Central memory CD4-positive, alpha-beta T cell (primary cell): Measurements from ENCODE around the gene MALSU1.

Source experiments
- DNase-seq: peaks from one replicate; pipeline ENCODE4 v3.0.0; 2022
- total RNA-seq, 3 experiments: gene quantifications; one replicate each; lab custom pipeline; 2026; lab: John Stamatoyannopoulos, UW

The MALSU1 gene
- 12.9 to 33.6 (median 20.5) reads per million in 3 experiments for total RNA-seq

DNA sequence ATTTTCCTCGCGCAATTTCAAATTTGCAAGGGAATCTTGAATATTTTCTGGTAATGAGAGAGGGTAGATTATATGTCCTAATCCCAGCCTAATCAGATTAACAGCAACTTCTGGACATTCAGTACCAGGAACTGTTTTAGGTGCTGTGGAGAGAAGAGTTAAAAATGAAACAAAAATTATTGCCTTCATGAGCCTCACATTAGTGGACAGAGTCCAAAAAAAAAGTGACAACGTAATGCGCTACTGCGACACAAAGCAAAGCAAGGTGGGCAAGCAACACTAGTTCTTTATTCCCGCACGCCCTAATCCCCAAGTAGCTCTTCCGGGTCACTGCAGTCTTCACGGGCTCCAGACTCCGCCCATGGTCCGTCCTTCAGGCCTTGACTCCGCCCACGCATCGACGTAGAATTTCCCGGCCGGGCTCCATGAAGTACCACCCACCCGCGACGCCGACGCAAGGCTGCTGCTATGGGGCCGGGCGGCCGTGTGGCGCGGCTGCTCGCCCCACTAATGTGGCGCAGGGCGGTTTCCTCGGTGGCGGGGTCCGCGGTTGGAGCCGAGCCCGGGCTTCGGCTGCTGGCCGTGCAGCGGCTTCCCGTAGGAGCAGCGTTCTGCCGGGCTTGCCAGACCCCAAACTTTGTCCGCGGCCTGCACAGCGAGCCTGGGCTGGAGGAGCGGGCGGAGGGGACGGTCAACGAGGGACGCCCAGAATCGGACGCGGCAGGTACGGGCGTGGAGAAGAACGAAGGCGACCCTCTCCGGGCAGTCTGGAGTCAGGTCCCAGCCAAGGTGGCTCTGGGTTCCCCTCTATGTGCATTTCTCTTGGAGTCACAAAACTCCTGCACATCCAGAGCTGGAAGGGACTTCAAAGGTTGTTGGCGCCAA is at the start of gene MALSU1:
MALSU1 (plus strand) TSS at position 455 of the 885 bp plus-strand sequence; CDS start at position 469, 14 bp downstream.
- peak; percentile 93 for DNase-seq

DNA sequence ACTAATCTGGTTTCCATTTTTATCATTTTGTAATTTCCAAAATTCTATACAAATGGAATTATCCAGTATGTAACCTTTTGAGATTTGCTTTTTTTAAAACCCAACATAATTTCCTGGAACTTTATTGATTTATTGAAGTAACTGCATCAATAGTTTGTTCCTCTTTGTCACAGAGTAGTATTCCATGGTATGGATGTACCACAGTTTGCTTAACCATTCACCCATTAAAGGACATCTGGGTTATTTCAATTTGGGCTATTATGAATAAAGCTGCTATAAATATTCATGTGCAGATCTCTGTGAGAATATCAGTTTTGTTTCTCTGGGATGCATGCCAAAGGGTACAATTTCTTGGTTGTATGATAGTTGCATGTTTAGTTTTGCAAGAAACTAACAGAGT is 49.7 kb upstream of the MALSU1 start:
- no peak for DNase-seq

DNA sequence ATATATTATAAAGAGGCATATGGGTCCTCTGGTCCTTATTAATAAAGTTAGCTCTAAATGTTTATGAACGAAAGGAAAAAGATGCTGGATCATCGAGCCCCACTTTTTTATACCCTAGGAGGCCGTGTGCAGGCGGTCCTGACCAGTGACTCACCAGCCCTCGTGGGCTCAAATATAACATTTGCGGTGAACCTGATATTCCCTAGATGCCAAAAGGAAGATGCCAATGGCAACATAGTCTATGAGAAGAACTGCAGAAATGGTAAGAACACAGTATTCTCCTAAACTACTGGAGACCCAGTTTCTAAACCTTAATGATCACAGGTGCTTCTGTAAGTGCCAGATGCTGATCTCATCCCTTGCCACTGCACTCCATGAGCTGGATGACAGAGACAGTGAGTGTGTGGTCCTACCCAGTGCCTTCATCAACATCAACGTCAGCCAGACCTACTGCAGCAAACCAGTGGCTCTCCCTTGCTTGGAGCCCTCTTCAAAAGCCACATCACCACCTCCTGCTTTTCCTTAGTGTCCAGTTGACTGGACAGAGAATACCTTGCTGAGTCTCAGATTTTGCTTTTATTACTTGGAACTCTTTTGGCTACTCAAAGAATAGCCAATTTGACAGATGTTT is 45.0 kb upstream of the MALSU1 start:
- no peak for DNase-seq

DNA sequence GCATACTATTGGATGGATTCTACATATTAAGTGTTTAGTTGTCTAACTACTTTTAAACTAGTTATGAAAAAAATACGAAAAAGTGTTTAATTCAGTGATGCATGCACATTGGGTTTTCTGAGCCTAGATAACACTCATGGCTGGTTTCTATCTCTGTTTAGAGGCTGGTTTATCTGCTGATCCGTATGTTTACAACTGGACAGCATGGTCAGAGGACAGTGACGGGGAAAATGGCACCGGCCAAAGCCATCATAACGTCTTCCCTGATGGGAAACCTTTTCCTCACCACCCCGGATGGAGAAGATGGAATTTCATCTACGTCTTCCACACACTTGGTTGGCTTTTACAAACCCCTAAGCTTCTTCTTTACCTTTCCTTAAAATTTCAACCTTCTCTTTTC is 42.4 kb upstream of the MALSU1 start:
- DNase-seq: no peak

DNA sequence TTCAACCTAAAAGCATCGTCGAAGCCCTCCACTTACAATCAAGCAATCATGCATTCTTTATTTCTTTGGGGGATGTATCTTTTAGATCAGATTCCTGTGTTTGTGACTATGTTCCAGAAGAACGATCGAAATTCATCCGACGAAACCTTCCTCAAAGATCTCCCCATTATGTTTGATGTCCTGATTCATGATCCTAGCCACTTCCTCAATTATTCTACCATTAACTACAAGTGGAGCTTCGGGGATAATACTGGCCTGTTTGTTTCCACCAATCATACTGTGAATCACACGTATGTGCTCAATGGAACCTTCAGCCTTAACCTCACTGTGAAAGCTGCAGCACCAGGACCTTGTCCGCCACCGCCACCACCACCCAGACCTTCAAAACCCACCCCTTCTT is 38.8 kb upstream of the MALSU1 start:
- DNase-seq: no peak

DNA sequence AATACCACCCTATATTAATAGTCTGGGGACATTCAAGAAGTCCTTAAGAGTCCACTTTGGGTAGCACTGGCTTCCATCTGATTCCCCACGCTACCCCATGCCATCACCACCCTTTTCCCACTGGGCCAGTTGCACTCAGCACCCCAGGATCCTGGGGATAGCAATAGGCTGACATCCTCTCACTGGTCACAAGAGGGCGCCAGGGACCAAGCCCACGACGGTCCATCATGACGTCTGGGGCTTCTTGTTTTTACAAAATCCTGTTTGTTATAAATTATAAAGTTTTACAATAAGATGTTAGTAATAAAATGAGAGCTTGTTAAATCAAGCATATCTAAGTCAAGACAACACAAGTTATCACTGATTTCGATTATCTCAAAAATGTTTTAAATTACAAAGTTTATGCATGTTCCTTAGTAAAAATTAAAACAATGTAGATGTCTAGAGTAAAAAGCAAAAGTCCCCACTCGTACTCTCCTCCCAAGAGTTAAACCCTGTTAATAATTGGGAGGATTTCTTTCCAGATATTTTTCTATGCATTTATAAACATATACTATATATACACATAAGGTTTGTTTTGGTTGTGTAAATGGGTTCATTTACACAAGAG is 37.2 kb upstream of the MALSU1 start:
- DNase-seq: peak; percentile 21

DNA sequence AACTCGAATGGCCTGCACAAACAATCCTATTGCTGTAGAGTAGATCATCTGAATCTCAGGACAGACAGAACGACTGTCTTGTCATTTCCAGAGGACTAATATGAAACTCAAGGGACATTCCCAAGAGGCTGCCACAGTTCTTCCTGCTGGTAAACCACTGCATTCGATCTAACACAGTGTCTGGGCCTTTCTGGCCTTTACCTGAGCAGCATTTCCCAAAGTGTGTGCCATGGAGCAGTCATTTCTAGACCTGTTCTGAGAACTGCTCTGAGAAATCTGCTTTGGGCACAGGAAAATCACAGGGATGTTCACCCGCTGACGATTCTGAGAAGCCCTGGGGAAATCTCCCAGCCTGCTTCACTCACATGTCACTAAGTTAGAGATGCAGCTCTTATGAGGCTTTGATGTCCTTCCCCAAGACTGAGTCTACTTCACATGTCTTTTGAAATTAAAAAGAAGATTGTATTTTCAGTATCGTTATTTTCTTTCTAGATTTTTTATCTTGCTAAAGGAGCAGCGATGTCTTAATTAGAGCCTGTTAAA is 34.2 kb upstream of the MALSU1 start:
- DNase-seq: no peak

DNA sequence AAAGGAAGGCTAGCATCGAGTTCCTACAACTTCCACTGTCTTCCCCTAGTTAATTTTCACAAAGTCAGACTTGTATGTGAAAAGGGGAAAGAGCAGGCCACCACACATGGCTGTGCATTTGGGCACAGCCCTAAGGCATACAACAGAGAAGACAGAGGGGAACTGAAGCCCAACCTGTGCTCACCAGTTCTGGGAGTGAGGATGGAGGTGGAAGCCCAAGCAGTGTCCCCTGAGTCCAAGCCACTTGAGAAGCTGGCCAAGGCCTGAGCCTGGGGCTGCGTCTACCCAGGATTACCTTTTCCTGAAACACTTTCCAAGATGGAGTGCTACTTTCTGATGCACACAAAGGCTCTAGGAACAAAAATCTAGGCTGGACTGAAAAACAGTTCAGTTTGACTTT is 32.2 kb upstream of the MALSU1 start:
- DNase-seq: no peak

DNA sequence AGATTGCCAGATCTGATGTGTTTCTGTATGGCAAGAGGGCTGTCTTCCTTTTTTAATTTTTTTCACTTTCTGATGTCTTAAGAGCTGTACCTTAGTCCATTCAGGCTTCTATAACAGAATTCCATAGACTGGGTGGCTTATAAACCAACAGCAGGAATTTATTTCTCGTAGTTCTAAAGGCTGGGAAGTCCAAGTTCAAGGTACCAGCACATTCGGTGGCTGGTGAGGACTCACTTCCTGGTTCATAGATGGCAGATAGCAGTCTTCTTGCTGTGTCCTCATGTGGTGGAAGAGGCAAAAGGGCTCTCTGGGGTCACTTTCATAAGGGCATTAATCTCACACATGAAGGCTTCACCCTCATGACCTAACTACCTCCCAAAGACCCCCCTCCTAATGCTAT is 31.8 kb upstream of the MALSU1 start:
- DNase-seq: no peak

DNA sequence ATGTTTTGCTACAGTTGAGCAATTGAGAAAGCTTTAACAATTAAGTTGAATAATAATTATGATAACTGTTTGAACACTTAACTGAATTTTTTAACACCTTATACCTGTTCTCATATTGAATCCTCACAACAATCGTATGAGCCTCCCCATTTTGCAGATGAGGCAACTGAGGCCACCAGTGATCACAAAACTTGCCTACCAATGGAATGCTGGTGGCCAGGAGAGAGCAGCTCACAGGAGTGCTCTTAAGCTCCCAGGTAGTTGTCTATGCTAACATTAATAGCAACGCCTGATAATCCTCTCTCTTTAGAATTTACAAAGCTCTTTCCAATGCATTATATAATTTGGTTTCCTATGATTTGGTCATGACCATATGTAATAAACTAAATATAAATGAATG is 31.0 kb upstream of the MALSU1 start:
- DNase-seq: no peak

DNA sequence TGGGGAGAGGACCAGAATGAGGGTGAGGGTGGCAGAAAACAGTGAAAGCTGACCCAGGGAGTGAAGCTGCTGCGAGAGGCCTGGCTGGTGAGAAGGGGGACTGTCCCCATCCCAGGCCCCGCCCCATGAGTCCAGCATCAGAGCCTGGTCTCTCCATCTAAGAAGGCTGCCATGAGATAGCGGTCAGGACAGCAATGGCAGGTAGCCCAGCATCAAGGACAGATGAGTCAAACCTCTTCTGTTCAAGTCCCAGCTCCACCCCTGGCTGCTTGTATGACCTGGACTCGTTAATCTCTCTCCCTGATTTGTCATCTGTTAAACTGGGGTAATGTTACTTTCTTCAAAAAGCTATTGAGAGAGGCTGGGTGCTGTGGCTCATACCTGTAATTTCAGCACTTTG is 30.4 kb upstream of the MALSU1 start:
- DNase-seq: no peak

DNA sequence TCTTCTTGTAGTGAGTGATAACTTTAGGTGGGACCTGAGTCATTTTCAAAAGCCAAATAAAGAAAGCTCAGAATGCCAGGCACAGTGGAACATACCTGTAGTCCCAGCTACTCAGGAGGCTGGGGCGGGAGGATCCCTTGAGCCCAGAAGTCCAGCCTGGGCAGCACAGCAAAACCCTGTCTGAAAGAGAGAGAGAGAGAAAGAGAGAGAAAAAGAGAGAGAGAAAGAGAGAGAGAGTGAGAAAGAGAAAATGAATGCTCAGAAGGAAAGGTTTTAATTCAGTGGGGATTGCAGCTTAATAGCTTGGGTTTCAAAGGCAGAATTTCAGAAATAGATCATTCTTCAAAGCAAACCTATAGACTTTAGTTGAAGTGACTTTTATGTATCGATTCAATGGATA is 26.9 kb upstream of the MALSU1 start:
- DNase-seq: no peak

DNA sequence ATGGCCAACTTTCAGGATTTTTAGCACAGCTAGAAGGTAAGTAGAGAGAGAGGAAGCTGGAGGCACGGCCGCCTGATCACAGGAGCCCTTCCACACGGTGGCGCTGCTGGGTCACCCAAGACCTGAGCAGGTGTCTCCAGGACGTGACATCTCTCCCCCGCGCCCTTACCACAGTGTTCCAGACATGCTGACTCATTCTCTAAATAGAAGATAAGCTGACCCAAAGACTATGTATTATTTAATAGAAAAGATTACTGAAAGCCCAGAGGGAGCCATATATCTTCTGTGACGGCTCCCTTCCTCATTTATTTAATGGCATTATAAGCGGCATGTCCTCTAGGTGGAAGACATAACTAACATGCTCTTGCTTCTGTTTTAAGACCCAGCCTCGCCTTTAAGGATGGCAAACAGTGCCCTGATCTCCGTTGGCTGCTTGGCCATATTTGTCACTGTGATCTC is 26.0 kb upstream of the MALSU1 start:
- peak; percentile 72 for DNase-seq

DNA sequence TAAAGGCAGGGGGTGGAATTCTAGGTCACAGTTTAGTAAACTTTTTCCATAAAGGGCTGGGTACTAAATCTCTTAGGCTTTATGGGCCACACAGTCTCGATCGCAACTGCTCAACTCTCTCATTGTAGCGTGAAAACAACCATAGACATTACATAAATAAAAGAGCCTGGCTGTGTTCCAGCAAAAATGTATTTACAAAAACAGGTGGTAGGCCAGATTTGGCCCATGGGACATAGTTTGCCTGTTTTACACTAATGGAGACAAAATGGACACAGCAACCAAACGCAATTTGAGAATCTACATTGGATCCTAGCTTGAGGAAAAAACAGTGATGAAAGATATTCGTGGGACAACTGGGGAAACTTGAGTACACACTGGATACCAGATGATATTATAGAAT is 23.2 kb upstream of the MALSU1 start:
- DNase-seq: no peak

DNA sequence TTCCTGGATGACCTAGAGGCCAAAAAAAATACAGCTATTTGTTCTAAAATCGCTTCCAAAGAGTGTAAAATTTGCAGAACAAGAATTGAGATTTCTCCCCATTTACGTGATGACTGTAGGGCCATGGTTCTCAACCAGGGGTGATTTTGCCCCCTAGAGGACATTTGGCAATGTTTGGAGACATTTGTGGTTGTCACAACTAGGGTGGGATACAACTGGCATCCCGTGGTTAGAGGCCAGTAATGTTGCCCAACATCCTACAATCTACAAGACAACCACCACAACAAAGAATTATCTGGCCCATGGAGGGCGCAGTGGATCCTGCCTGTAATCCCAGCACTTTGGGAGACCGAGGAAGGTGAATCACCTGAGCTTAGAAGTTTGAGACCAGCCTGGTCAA is 22.8 kb upstream of the MALSU1 start:
- no peak for DNase-seq

DNA sequence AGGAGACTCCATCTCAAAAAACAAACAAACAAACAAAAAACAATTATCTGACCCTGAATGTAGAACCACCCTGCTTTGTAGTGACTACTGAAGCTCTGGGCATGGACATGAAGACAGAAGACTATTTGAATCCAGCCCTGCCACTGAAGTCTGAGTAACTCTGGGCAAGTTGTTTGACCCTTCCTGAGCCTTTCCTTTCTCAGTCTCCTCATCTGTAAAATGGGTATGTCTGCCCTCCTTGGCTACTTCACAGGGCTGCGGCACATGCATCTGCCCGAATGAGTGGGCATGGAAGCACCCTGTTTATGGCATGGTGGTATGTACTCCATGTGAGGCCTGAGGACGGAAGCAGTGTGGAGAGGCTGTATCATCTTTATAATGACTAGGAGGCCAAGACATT is 22.2 kb upstream of the MALSU1 start:
- no peak for DNase-seq

DNA sequence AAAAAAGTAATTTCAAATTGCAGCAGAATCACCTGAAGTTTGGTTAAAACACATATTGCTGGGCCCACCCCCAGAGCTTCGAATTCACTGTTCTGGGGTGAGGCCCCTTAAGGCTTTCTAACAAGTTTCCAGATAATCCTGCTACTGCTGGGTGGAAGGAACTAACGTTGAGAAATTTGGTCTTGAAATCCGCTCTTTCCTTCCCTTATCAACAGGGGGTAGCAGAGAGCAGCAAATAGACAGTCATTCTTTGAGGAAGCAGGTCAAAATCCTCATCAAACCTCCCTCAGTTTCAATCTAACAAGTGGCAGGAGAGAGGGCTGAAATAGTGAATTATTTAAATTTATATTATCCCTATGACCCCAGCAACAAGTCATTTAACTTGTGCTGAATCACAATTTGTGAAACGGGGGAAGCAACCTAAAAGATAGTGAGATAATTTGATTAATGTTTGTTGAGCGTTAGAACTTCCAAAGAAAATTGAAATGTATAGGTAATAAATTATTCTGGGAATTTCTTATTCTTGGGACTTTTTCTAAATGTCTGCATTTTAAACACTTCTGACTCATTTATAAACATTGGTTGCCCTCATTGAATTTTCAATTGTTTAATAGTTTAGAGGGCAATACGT is 21.7 kb upstream of the MALSU1 start:
- DNase-seq: peak; percentile 53

DNA sequence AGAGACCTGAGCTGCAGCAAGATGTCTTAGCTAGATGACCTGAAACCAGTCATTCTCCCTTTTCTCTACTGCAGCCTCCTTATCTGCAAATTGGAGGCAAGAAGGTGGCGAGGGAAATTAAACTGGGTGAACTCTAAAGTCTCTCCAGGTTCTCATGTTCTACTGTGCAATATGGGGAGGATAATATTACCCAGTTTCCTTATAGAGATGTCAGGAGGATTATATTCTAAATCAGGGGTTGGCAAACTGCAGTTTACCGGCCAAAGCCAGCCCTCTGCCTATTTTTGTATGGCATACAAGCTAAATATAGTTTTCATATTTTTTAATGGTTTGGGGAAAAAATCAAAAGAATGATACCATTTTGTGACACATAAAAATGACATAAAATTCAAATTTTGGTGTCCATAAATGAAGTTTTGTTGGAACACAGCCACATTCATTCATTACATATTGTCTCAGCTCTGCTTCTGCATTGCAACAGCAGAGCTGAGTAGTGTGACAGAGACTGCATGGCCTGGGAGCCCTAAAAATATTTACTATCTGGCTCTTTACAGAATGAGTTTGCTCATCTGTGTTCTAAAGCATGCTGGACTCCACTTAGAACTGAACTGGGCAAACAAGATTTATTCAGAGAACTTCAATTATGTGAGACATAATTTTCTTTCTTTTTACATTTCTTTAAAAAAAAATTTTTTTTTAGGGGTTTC is 19.2 kb upstream of the MALSU1 start:
- DNase-seq: no peak

DNA sequence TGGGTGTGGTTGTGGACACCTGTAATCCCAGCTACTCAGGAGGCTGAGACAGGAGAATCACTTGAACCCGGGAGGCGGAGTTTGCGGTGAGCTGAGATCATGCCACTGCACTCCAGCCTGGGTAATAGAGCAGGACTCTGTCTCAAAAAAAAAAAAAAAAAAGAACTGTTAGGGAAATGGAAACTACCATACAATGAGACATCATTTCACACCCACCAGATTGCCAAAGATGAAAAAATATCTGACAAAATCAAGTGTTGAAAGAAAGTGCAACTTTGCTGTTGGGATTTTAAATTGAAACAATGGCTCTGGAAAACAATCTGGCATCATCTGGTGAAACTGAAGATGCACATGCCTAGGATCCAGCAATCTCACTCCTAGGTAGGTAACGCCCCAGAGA is 16.1 kb upstream of the MALSU1 start:
- DNase-seq: no peak

DNA sequence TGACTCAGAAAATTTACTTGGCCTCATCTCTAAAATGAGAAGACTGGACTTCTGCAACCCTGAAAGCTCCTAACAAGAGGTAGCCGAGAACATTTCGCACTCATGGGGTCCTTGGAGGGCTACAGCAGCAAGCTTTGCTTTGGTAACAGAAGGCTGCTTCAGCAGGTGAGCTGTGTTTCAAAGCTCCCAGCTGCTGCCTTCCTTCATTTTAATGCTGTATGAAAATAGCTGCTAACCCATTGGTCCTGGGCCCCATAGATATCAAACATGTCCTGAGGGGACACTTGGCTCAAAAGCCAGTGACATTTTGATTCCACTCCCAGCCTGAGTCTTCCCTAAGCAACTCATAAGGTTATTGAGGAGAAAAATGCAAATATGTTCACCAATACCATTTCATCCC is 14.3 kb upstream of the MALSU1 start:
- no peak for DNase-seq

DNA sequence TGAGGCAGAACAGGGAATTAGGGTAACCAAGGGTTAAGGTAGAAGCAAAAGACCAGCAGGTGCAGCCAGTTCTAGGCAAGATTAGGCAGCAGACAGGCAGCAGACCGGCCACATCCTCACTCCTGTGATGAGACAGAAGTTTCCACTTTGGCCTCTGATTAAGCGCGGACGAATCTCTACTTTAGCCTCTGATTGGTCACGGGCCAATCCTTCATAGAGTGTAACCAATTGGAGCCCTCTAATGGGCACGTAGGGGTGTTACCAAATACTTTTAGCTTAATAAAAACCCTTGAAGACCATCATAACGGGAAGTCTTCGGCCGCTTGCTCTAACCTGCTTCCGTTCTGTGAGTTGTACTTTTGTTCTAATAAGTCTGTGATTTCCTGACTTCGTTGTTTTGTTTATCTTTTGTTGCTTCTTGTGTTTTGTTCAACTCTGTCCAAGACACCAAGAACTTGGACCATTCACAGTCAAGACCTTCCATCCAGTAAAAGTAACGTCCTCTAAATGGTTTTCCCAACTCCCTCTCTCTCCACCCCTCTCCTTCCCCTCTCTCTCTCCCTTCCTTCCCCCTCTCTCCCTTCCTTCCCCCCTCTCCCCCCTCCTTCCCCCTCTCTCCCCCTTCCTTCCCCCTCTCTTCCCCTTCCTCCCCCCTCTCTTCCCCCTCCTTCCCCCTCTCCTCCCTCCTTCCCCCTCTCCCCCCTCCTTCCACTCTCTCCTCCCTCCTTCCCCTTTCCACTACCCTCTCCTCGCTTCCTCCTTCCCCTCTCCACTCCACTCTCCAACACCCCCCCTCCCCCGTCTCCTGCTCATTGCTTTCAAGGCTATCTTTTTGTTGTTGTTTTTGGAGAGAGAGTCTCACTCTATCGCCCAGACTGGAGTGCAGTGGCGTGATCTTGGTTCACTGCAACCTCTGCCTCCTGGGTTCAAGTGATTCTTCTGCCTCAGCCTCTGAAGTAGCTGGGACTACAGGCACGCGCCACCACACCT is 13.2 kb upstream of the MALSU1 start:
- DNase-seq: no peak
